HG02943 (cell line): ENCODE results near the gene WSB1.
"Not testable (repeated sequence)": the region's sequence is repeated elsewhere in the genome, so short reads cannot be mapped to it uniquely, and the experiment has no call there.

ENCODE experiments used
- ATAC-seq: cut with Tn5 transposase; IDR thresholded peaks from one replicate; pipeline ENCODE4 v1.9.1; 2021; ENCODE audit warnings: mild to moderate bottlenecking, low read depth, moderate library complexity; ENCODE audit not compliant: unreplicated experiment

Gene WSB1

GRCh38 chr17:27293898-27294688, at the start of gene WSB1:
Gene WSB1, plus strand, starts transcription at chr17:27294114. Its CDS starts 282 bp downstream, at chr17:27294396.
- ATAC-seq = peak; percentile 74

GRCh38 chr17:27244491-27245223, 49.3 kb upstream of the WSB1 start:
- no peak for ATAC-seq

DNA sequence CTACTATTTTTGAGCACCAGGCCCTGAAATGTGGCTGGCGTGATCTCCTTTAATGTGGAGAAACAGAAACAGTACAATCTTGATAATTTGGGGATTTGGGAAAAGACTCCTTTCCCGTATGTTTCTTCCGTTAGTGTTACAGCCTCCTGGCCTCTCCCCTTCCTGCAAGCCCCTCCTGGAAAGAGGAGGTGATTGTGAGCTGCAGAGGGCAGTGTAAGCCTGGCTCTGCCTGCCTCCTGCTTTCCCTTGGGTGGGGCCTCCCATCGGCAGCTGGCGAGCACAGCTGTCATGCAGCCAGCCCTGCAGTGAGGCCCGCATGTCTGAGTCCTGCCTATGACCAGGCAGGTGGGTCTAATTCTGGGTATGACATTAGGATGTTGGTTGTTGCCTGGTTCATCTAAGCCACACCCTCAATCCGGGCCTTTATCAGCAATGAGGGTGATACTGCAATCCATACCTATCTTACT, 48.7 kb upstream of the WSB1 start:
- no peak for ATAC-seq

DNA sequence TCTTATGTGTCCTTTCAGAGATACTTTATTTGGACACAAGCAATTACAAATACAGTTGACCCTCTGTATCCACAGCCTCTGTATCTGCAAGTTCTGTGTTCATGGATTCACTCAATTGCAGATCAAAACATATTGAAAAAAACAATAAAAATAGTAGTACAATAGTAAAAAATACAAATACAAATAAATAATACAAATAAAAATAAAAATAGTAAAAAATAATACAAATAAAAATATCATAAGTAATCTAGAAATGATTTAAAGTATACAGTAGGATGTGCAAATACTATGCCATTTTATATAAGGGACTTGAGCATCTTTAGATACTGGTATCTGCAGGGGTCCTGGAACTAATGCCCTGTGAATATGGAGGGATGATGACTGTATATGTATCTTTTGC, 47.4 kb upstream of the WSB1 start:
- ATAC-seq = no peak

DNA sequence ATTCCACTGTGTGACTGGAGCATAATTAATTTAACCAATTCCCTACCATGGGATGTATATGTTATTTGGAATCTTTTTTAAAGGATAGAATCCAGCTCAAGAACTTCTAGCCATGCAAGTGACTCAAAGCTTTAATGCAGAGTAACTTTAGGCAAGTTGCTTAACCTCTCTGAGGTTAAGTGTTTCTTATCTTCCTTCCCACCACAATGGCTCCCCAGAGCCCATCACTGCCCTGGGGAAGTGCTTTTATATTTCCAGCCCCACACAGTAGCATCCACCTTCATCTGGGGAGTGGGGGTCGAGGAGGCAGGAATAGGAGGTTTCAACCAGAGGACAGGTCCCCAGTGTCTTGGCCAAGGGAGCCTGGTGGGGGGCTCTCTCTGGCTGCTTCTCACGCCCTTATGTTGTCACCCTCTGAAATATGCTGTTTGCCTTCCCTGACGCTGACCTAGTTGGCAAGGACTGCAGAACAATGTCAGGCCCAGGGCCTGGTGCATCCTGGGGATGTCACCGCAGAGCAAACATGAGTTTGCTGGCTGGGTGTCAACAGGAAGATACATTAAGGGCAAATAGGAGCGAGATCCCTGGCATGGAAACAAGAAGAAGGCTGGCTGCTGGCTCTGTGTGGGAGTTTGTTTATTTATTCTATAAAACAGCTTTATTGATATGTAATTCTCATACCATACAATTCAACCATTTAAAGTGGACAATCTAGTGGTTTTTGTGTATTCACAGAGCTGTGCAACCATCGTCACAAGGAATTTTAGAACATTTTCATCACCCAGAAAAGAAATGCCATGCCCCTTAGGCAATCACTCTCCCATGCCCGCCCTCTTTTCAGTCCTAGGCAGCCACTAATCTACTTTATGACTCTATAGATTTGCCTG, 46.6 kb upstream of the WSB1 start:
- no peak for ATAC-seq

- ATAC-seq = no peak
These were observed 46.0 kb upstream of the WSB1 start for GRCh38 chr17:27247958-27248342.

- not testable (repeated sequence) for ATAC-seq
These were observed 43.1 kb upstream of the WSB1 start for GRCh38 chr17:27250791-27251190.

DNA sequence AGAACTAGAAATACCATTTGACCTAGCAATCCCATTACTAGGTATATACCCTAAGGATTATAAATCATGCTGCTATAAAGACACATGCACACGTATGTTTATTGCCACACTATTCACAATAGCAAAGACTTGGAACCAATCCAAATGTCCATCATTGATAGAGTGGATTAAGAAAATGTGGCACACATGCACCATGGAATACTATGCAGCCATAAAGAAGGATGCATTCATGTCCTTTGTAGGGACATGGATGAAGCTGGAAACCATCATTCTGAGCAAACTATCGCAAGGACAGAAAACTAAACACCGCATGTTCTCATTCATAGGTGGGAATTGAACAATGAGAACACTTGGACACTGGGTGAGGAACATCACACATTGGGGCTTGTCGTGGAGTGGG, 39.1 kb upstream of the WSB1 start:
- not testable (repeated sequence) for ATAC-seq

GRCh38 chr17:27256225-27257030, 37.5 kb upstream of the WSB1 start:
- ATAC-seq = no peak

DNA sequence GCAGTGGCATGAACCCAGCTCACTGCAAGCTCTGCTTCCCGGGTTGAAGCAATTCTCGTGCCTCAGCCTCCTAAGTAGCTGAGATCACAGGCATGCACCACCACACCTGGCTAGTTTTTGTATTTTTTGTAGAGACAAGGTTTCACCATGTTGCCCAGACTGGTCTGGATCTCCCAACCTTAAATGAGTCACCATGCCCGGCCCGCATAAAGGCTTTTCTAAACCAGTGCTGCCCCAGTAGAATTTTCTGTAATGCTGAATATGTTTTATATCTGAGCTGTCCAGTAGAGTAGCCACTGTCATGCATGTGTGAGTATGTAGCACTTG, 36.9 kb upstream of the WSB1 start:
- ATAC-seq = no peak

DNA sequence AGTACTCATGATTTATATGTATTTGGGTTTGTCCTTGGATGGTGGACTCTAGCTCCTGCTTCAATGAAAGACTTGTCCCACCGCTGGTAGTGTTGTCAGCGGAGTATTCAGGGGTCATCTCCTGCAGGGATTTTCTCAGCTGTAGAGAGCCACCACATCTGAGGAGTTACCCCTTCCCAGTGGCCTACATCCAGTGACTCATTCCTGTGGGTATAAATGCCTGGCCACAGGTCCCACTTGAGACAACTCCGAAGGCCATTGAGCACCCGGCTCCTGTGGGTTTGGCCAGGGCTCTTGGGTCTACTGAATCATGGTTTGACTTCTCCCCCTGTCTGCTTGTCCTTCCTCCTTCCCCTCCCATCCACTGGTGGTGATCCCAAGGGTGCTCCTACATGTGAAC, 34.6 kb upstream of the WSB1 start:
- no peak for ATAC-seq

- ATAC-seq = no peak
These were observed 30.5 kb upstream of the WSB1 start for GRCh38 chr17:27263386-27263785.

- ATAC-seq = no peak
These were observed 29.7 kb upstream of the WSB1 start for GRCh38 chr17:27264068-27264812.

- no peak for ATAC-seq
These were observed 28.6 kb upstream of the WSB1 start for GRCh38 chr17:27265333-27265732.

- ATAC-seq = no peak
These were observed 27.7 kb upstream of the WSB1 start for GRCh38 chr17:27266228-27266627.

- no peak for ATAC-seq
These were observed 25.4 kb upstream of the WSB1 start for GRCh38 chr17:27268394-27269085.

DNA sequence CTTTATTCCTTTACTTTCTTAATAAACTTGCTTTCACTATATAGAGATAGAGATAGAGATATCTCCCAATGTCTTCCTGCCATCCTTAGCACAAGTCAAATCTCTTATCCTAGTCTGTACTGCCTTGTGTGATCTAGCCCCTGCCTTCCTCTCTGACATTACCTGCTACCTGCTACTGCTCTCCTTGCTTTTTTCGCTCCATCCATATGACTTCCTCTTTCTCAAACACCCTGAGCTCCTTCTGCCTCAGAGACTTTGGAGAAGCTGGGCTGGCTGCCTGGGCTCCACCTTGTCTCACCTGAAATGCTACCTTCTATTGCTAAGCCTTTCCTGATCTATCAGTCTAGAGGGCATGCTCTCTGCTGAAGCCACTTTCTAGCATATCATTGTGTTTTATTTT, 24.7 kb upstream of the WSB1 start:
- ATAC-seq = no peak

DNA sequence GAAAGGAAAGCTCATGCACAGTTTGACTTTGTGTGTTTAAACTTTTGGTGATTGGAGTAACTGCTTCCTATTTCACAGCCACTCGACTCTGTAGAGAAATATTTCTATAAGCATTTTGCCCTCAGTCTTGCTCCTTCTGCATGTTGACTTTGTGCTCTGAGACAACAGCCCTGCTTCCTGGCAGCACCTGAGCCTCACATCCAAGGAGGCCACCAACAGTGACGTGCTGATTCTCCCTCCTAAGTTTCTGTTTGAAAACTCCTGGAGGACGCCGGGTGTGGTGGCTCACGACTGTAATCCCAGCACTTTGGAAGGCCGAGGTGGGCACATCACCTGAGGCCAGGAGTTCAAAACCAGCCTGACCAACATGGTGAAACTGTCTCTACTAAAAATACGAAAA, 23.9 kb upstream of the WSB1 start:
- no peak for ATAC-seq

GRCh38 chr17:27276653-27277156, 17.2 kb upstream of the WSB1 start:
- ATAC-seq = no peak
